IPS-18a (cell line): Measurements from ENCODE around the gene CLEC3B.

Experiments used
- H3K27ac ChIP-seq: one replicate; pipeline ENCODE4 v1.5.1; 2013; ENCODE audit warnings: low read length
- H3K27me3 ChIP-seq: one replicate; pipeline ENCODE4 v1.6.1; 2013; ENCODE audit warnings: mild to moderate bottlenecking, low read length; ENCODE audit not compliant: control insufficient read depth, insufficient read depth
- H3K36me3 ChIP-seq: one replicate; pipeline ENCODE4 v1.6.1; 2013; ENCODE audit warnings: low read depth, low read length; ENCODE audit not compliant: control insufficient read depth
- H3K4me1 ChIP-seq: one replicate; pipeline ENCODE4 v1.6.1; 2013; ENCODE audit warnings: low read depth, low read length; ENCODE audit not compliant: control insufficient read depth
- H3K4me3 ChIP-seq: one replicate; pipeline ENCODE4 v1.5.1; 2013; ENCODE audit warnings: low read length
- H3K9ac ChIP-seq: one replicate; pipeline ENCODE4 v1.6.1; 2013; ENCODE audit warnings: mild to moderate bottlenecking, low read length, moderate library complexity
- H3K9me3 ChIP-seq: one replicate; pipeline ENCODE4 v1.6.1; 2013; ENCODE audit warnings: low read depth, low read length; ENCODE audit not compliant: control insufficient read depth

The CLEC3B gene

GRCh38 chr3:44992555-44993470 lies 33.3 kb upstream of the CLEC3B start:
- H3K27me3 ChIP-seq, result no peaks in the 10 kb centered on the region
- peaks cover 26% of the 10 kb centered on the region for H3K4me1 ChIP-seq
- no peaks in the 10 kb centered on the region for H3K9me3 ChIP-seq
- peak overlapping the region; percentile 10 for H3K27ac ChIP-seq
- no peak overlapping the region for H3K4me3 ChIP-seq
- peaks cover 63% of the 10 kb centered on the region for H3K36me3 ChIP-seq
- H3K9ac ChIP-seq, result no peak overlapping the region

GRCh38 chr3:44993471-44994205 lies 32.5 kb upstream of the CLEC3B start:
- Histone ChIP-seq H3K36me3 (peaks cover 70% of the 10 kb centered on the region), H3K4me3 (peak overlapping the region; percentile 3), H3K9me3 (no peaks in the 10 kb centered on the region), H3K27me3 (no peaks in the 10 kb centered on the region), H3K9ac (no peak overlapping the region), H3K27ac (no peak overlapping the region), H3K4me1 (peaks cover 23% of the 10 kb centered on the region)

GRCh38 chr3:44995142-44995770 lies 30.8 kb upstream of the CLEC3B start:
- H3K27me3 ChIP-seq, result no peaks in the 10 kb centered on the region
- H3K36me3 ChIP-seq, result peaks cover 72% of the 10 kb centered on the region
- no peak overlapping the region for H3K4me3 ChIP-seq
- peaks cover 18% of the 10 kb centered on the region for H3K4me1 ChIP-seq
- H3K9me3 ChIP-seq, result no peaks in the 10 kb centered on the region
- H3K9ac ChIP-seq, result no peak overlapping the region
- no peak overlapping the region for H3K27ac ChIP-seq

- Histone ChIP-seq H3K27me3 (no peaks in the 10 kb centered on the region), H3K27ac (no peak overlapping the region), H3K4me3 (no peak overlapping the region), H3K36me3 (peaks cover 68% of the 10 kb centered on the region), H3K9ac (no peak overlapping the region), H3K4me1 (peaks cover 18% of the 10 kb centered on the region), H3K9me3 (no peaks in the 10 kb centered on the region)
These were observed 29.5 kb upstream of the CLEC3B start for GRCh38 chr3:44996556-44996969.

GRCh38 chr3:44999782-45000181 lies 26.3 kb upstream of the CLEC3B start:
- no peak overlapping the region for H3K27ac ChIP-seq
- H3K9ac ChIP-seq, result no peak overlapping the region
- no peak overlapping the region for H3K4me3 ChIP-seq
- peaks cover 5% of the 10 kb centered on the region for H3K9me3 ChIP-seq
- H3K4me1 ChIP-seq, result no peaks in the 10 kb centered on the region
- H3K27me3 ChIP-seq, result no peaks in the 10 kb centered on the region
- peaks cover 82% of the 10 kb centered on the region for H3K36me3 ChIP-seq

GRCh38 chr3:45000823-45001222 lies 25.3 kb upstream of the CLEC3B start:
- Histone ChIP-seq H3K36me3 (peaks cover 85% of the 10 kb centered on the region), H3K9me3 (peaks cover 5% of the 10 kb centered on the region), H3K4me3 (no peak overlapping the region), H3K9ac (no peak overlapping the region), H3K27me3 (no peaks in the 10 kb centered on the region), H3K4me1 (no peaks in the 10 kb centered on the region), H3K27ac (no peak overlapping the region)

GRCh38 chr3:45001738-45002137 lies 24.4 kb upstream of the CLEC3B start:
- Histone ChIP-seq H3K9ac (no peak overlapping the region), H3K4me1 (no peaks in the 10 kb centered on the region), H3K9me3 (peaks cover 5% of the 10 kb centered on the region), H3K4me3 (no peak overlapping the region), H3K36me3 (peaks cover 76% of the 10 kb centered on the region), H3K27ac (no peak overlapping the region), H3K27me3 (no peaks in the 10 kb centered on the region)

- peaks cover 5% of the 10 kb centered on the region for H3K9me3 ChIP-seq
- no peak overlapping the region for H3K27ac ChIP-seq
- no peak overlapping the region for H3K9ac ChIP-seq
- H3K27me3 ChIP-seq, result no peaks in the 10 kb centered on the region
- H3K4me3 ChIP-seq, result no peak overlapping the region
- H3K36me3 ChIP-seq, result peaks cover 74% of the 10 kb centered on the region
- H3K4me1 ChIP-seq, result no peaks in the 10 kb centered on the region
These were observed 23.9 kb upstream of the CLEC3B start for GRCh38 chr3:45002139-45002660.

GRCh38 chr3:45002720-45003119 lies 23.4 kb upstream of the CLEC3B start:
- peaks cover 5% of the 10 kb centered on the region for H3K9me3 ChIP-seq
- no peak overlapping the region for H3K4me3 ChIP-seq
- H3K27ac ChIP-seq, result no peak overlapping the region
- H3K4me1 ChIP-seq, result no peaks in the 10 kb centered on the region
- no peaks in the 10 kb centered on the region for H3K27me3 ChIP-seq
- H3K36me3 ChIP-seq, result peaks cover 73% of the 10 kb centered on the region
- H3K9ac ChIP-seq, result no peak overlapping the region

GRCh38 chr3:45003406-45003805 lies 22.7 kb upstream of the CLEC3B start:
- H3K9ac ChIP-seq, result no peak overlapping the region
- H3K4me3 ChIP-seq, result no peak overlapping the region
- H3K27me3 ChIP-seq, result no peaks in the 10 kb centered on the region
- no peaks in the 10 kb centered on the region for H3K4me1 ChIP-seq
- H3K9me3 ChIP-seq, result peaks cover 5% of the 10 kb centered on the region
- no peak overlapping the region for H3K27ac ChIP-seq
- H3K36me3 ChIP-seq, result peaks cover 72% of the 10 kb centered on the region

- Histone ChIP-seq H3K4me1 (no peaks in the 10 kb centered on the region), H3K36me3 (peaks cover 69% of the 10 kb centered on the region), H3K27ac (no peak overlapping the region), H3K9ac (no peak overlapping the region), H3K4me3 (no peak overlapping the region), H3K9me3 (peaks cover 5% of the 10 kb centered on the region), H3K27me3 (no peaks in the 10 kb centered on the region)
These were observed 22.2 kb upstream of the CLEC3B start for GRCh38 chr3:45003859-45004258.
